B cell (primary cell): Measurements from ENCODE around the gene CLCN2. TPM values are rescaled to one million over a fixed set of nuclear protein-coding genes. Genes with fewer than 3 reads are reported as not detected.

ENCODE experiments used
- ATAC-seq: fragments of 200-7000 bp; cut with Tn5 transposase; one replicate; pipeline ENCODE4 v1.10.0; 2021; ENCODE audit warnings: low read depth, mild to moderate bottlenecking, moderate number of reproducible peaks, moderate library complexity
- CTCF ChIA-PET: fragments of 350-600 bp; sonication (Branson Sonifier 250); formaldehyde crosslinking; loops from one replicate; lab custom pipeline; 2021; ENCODE audit warnings: antibody characterized with exemption, inconsistent platforms; lab: Charles Lee
- POLR2A ChIA-PET: fragments of 350-600 bp; sonication (Branson Sonifier 250); formaldehyde crosslinking; loops from one replicate; lab custom pipeline; 2021; ENCODE audit warnings: antibody characterized with exemption; lab: Charles Lee
- DNase-seq: peaks from one replicate; pipeline ENCODE4 v3.0.0; 2013
- H2AFZ ChIP-seq: 2 replicates; pipeline ENCODE4 v1.6.1; 2012; ENCODE audit warnings: mild to moderate bottlenecking, low read depth, low read length; ENCODE audit not compliant: insufficient read depth, poor library complexity, severe bottlenecking
- H3K27ac ChIP-seq, 2 donors: 1 replicate in 1 of 2; 2 replicates in 1 of 2; pipeline ENCODE4 v1.5.1; 2012 to 2013; ENCODE audit warnings: low read length in 2 of 2, mild to moderate bottlenecking in 2 of 2, moderate library complexity in 1 of 2
- H3K27me3 ChIP-seq, 4 experiments: fragments of 200-600 bp in 1 of 4; sonication (generic) in 1 of 4; replicated peaks in 1 of 4; 1 replicate in 2 of 4; 2 replicates in 2 of 4; pipeline versions ENCODE4 v1.6.1 to v1.7.0; 2013 to 2016; ENCODE audit warnings: low read length in 3 of 4, mild to moderate bottlenecking in 2 of 4, mixed read lengths in 1 of 4, moderate library complexity in 1 of 4; ENCODE audit not compliant: insufficient read depth in 4 of 4, control insufficient read depth in 3 of 4; ENCODE audit errors: control extremely low read depth in 1 of 4
- H3K36me3 ChIP-seq, 2 experiments: replicated peaks in 1 of 2; 1 replicate in 1 of 2; 2 replicates in 1 of 2; pipeline versions ENCODE4 v1.6.1 to v1.7.1; 2013; ENCODE audit warnings: low read length in 1 of 2; ENCODE audit not compliant: insufficient read depth in 2 of 2, control insufficient read depth in 1 of 2; ENCODE audit errors: control extremely low read depth in 1 of 2, extremely low read depth in 1 of 2
- H3K4me1 ChIP-seq, 2 donors: fragments of 200-600 bp in 1 of 2; sonication (generic) in 1 of 2; 1 replicate in 1 of 2; 2 replicates in 1 of 2; pipeline versions ENCODE4 v1.5.1 to v1.6.1; 2013 to 2017; ENCODE audit warnings: low read length in 2 of 2; ENCODE audit not compliant: control insufficient read depth in 2 of 2, insufficient read depth in 2 of 2
- H3K4me2 ChIP-seq: replicated peaks from 2 replicates; pipeline ENCODE3; 2012; ENCODE audit warnings: mild to moderate bottlenecking, low read depth, low read length; ENCODE audit not compliant: poor library complexity, severe bottlenecking
- H3K4me3 ChIP-seq, 5 experiments: fragments of 200-600 bp in 1 of 5; sonication (generic) in 1 of 5; 1 replicate in 3 of 5; 2 replicates in 2 of 5; pipeline versions ENCODE4 v1.5.1 to v1.7.0; 2011 to 2016; ENCODE audit warnings: low read length in 4 of 5, mild to moderate bottlenecking in 4 of 5, low read depth in 2 of 5, control low read depth in 1 of 5, moderate library complexity in 1 of 5; ENCODE audit not compliant: insufficient read depth in 1 of 5; ENCODE audit errors: control extremely low read depth in 1 of 5, extremely low read depth in 1 of 5
- H3K79me2 ChIP-seq: fragments of 200-600 bp; sonication (generic); one replicate; pipeline ENCODE4 v1.6.0; 2016; ENCODE audit warnings: low read length; ENCODE audit not compliant: control insufficient read depth, insufficient read depth
- H3K9ac ChIP-seq: fragments of 200-600 bp; sonication (generic); 2 replicates; pipeline ENCODE4 v1.6.1; 2017; ENCODE audit warnings: mild to moderate bottlenecking, low read length, moderate library complexity
- H3K9me3 ChIP-seq, 3 donors: one replicate each; pipeline versions ENCODE4 v1.6.1 to v1.7.1; 2013; ENCODE audit warnings: low read length in 2 of 3; ENCODE audit not compliant: control insufficient read depth in 2 of 3, insufficient read depth in 1 of 3; ENCODE audit errors: control extremely low read depth in 1 of 3
- H4K20me1 ChIP-seq: 2 replicates; pipeline ENCODE4 v1.6.0; 2012; ENCODE audit warnings: mild to moderate bottlenecking, low read length; ENCODE audit not compliant: insufficient read depth, control insufficient read depth, poor library complexity, severe bottlenecking
- H3K27ac Mint-ChIP-seq: one replicate; pipeline ENCODE4 v1.8.0; 2021; ENCODE audit warnings: mixed read lengths
- H3K27me3 Mint-ChIP-seq: one replicate; pipeline ENCODE4 v1.8.0; 2021; ENCODE audit warnings: mixed read lengths
- H3K4me1 Mint-ChIP-seq: one replicate; pipeline ENCODE4 v1.8.0; 2021; ENCODE audit warnings: mixed read lengths
- H3K4me3 Mint-ChIP-seq: one replicate; pipeline ENCODE4 v1.8.0; 2021; ENCODE audit warnings: mixed read lengths
- H3K9me3 Mint-ChIP-seq: one replicate; pipeline ENCODE4 v1.8.0; 2022; ENCODE audit warnings: mixed read lengths; ENCODE audit not compliant: insufficient read depth
- CTCF ChIP-seq: fragments of 200-600 bp; IDR thresholded peaks from one replicate; pipeline ENCODE4 v1.8.0; 2022; ENCODE audit warnings: antibody characterized with exemption, mild to moderate bottlenecking
- WGBS: methylation state at CpG from one replicate; pipeline ENCODE4 v1.1.5; 2013; ENCODE audit warnings: missing lambda C conversion rate; ENCODE audit not compliant: insufficient coverage; 5-methylcytosine and 5-hydroxymethylcytosine counted together
- intact Hi-C: fragments of 100-400 bp; cut with micrococcal nuclease; formaldehyde crosslinking; loops from one replicate; pipeline ENCODE4 v1.10.0; 2022
- polyA plus RNA-seq: library from polyadenylated mRNA; depleted of rRNA; stranded (reverse); fragments of >200 nt; gene quantifications from 2 replicates; pipeline ENCODE4 v1.2.3, GENCODE V29; 2012
- total RNA-seq, 2 donors: library from RNA; stranded (reverse); fragments of 120-200 nt in 1 of 2; gene quantifications; 1 replicate in 1 of 2; 2 replicates in 1 of 2; pipeline versions ENCODE4 v1.2.3 to v1.2.4, GENCODE V29; 2013 to 2022

The CLCN2 gene
- total and polyA plus RNA-seq, 2 donors (not counting 1 experiment from before 2014, with no cell fraction given), result 6.1 to 8.1 TPM

- peaks cover 0 to 57% (median 22%) of the 10 kb centered on the region in 4 experiments for H3K27me3 ChIP-seq
- H3K36me3 ChIP-seq, result no peaks in the 10 kb centered on the region
- CTCF ChIA-PET, result no interaction called here
- H3K9ac ChIP-seq, result no peak overlapping the region
- Mint-ChIP-seq H3K27ac (no peak overlapping the region), H3K4me3 (no peak overlapping the region), H3K9me3 (no peaks in the 10 kb centered on the region), H3K27me3 (peaks cover 55% of the 10 kb centered on the region), H3K4me1 (peaks cover 18% of the 10 kb centered on the region)
- H3K4me3 ChIP-seq, result no peak overlapping the region
- DNase-seq (no peak), ATAC-seq (no peak)
- WGBS, result 90% methylated on average over 10 of the region's 15 CpGs
- peaks cover 13 to 15% of the 10 kb centered on the region in 2 donors for H3K4me1 ChIP-seq
- no peak overlapping the region for H2AFZ ChIP-seq
- no peak overlapping the region for H3K27ac ChIP-seq
- peaks cover 0 to 5% (median 0%) of the 10 kb centered on the region in 3 donors for H3K9me3 ChIP-seq
- no peak overlapping the region for H3K4me2 ChIP-seq
- H3K79me2 ChIP-seq, result no peaks in the 10 kb centered on the region
- H4K20me1 ChIP-seq, result no peaks in the 10 kb centered on the region
- intact Hi-C loops, result no loop called here
- POLR2A ChIA-PET, result no interaction called here
- no peak for TF ChIP-seq CTCF
Measured at GRCh38 chr3:184383033-184383740, 21.8 kb upstream of the CLCN2 start.

GRCh38 chr3:184382326-184383032 lies 21.1 kb upstream of the CLCN2 start:
- ChIA-PET CTCF (no interaction called here), POLR2A (no interaction called here)
- TF ChIP-seq CTCF, result no peak
- no peak overlapping the region for H3K9ac ChIP-seq
- peaks cover 0 to 64% (median 25%) of the 10 kb centered on the region in 4 experiments for H3K27me3 ChIP-seq
- H3K4me2 ChIP-seq, result no peak overlapping the region
- H3K9me3 ChIP-seq, result peaks cover 0 to 5% (median 0%) of the 10 kb centered on the region in 3 donors
- no peaks in the 10 kb centered on the region for H3K9me3 Mint-ChIP-seq
- intact Hi-C loops, result no loop called here
- no peak overlapping the region for H3K27ac Mint-ChIP-seq
- 89% methylated on average over 7 of the region's 16 CpGs for WGBS
- no peak overlapping the region for H3K4me3 ChIP-seq
- H3K27me3 Mint-ChIP-seq, result peaks cover 56% of the 10 kb centered on the region
- peaks cover 13 to 15% of the 10 kb centered on the region in 2 donors for H3K4me1 ChIP-seq
- no peaks in the 10 kb centered on the region for H3K36me3 ChIP-seq
- no peaks in the 10 kb centered on the region for H4K20me1 ChIP-seq
- H3K4me3 Mint-ChIP-seq, result no peak overlapping the region
- peaks cover 18% of the 10 kb centered on the region for H3K4me1 Mint-ChIP-seq
- no peaks in the 10 kb centered on the region for H3K79me2 ChIP-seq
- no peak for DNase-seq
- H3K27ac ChIP-seq, result no peak overlapping the region
- H2AFZ ChIP-seq, result no peak overlapping the region
- no peak for ATAC-seq
